ENCODE results near the gene RALGAPA2.

DNA sequence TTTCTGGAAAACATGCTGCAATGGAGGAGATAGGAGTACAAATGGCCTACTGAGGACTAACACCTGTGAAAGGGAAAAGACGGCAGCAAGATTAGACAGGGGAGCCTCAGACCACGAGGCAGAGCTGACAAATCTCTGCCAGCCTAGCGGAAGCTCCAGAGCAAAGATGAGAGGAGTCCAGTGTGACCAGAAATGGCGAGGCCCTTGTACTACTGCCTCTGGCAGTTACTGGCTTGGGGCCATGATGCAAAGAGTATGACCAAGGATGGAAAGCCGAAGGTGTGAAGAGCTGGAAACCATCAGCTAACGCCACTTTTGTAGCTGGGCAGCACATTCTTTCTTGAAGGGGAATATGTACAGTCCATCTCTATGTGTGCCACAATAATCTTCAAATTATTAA, 55.4 kb downstream of the RALGAPA2 start:
- TF ChIP-seq, protein P1, sequence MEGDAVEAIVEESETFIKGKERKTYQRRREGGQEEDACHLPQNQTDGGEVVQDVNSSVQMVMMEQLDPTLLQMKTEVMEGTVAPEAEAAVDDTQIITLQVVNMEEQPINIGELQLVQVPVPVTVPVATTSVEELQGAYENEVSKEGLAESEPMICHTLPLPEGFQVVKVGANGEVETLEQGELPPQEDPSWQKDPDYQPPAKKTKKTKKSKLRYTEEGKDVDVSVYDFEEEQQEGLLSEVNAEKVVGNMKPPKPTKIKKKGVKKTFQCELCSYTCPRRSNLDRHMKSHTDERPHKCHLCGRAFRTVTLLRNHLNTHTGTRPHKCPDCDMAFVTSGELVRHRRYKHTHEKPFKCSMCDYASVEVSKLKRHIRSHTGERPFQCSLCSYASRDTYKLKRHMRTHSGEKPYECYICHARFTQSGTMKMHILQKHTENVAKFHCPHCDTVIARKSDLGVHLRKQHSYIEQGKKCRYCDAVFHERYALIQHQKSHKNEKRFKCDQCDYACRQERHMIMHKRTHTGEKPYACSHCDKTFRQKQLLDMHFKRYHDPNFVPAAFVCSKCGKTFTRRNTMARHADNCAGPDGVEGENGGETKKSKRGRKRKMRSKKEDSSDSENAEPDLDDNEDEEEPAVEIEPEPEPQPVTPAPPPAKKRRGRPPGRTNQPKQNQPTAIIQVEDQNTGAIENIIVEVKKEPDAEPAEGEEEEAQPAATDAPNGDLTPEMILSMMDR (conservative IDR thresholded peaks at IDR 0.05; ENCODE audit: low read depth, low read length) = no peak
- TF ChIP-seq EZH2 (IDR thresholded peaks at IDR 0.05; ENCODE audit: low read length, unreplicated experiment) (no peak), EZH2phosphoT487 (IDR thresholded peaks at IDR 0.05; ENCODE audit: borderline replicate concordance, low read length) (no peak)
